CD4-positive, alpha-beta T cell (primary cell): Measurements from ENCODE around the gene GABRB1. TPM values are rescaled to one million over a fixed set of nuclear protein-coding genes. Genes with fewer than 3 reads are reported as not detected.

Experiments
- ATAC-seq: fragments of 200-7000 bp; cut with Tn5 transposase; one replicate; pipeline ENCODE4 v1.10.0; 2022; ENCODE audit warnings: mild to moderate bottlenecking; ENCODE audit not compliant: poor library complexity
- CTCF ChIA-PET: fragments of 350-600 bp; sonication (Branson Sonifier 250); formaldehyde crosslinking; loops from one replicate; lab custom pipeline; 2021; ENCODE audit warnings: antibody characterized with exemption, inconsistent platforms; lab: Charles Lee
- POLR2A ChIA-PET: fragments of 350-600 bp; sonication (Branson Sonifier 250); formaldehyde crosslinking; loops from one replicate; lab custom pipeline; 2021; ENCODE audit warnings: antibody characterized with exemption, inconsistent platforms; lab: Charles Lee
- DNase-seq, 14 experiments: peaks; one replicate each; pipeline ENCODE4 v3.0.0-alpha.2; 2013 to 2020; ENCODE audit warnings: mixed read lengths in 2 of 14
- H3K27ac ChIP-seq, 2 donors: one replicate each; pipeline versions ENCODE4 v1.5.1 to v1.7.0; 2013; ENCODE audit warnings: low read length in 2 of 2, low read depth in 1 of 2, mild to moderate bottlenecking in 1 of 2
- H3K27me3 ChIP-seq, 2 experiments: 1 replicate in 1 of 2; 2 replicates in 1 of 2; pipeline versions ENCODE4 v1.6.1 to v1.7.0; 2013; ENCODE audit warnings: low read length in 2 of 2, control low read depth in 1 of 2, mild to moderate bottlenecking in 1 of 2, moderate library complexity in 1 of 2; ENCODE audit not compliant: insufficient read depth in 2 of 2, control insufficient read depth in 1 of 2
- H3K36me3 ChIP-seq: one replicate; pipeline ENCODE4 v1.6.1; 2013; ENCODE audit warnings: low read length, control low read depth; ENCODE audit not compliant: insufficient read depth
- H3K4me1 ChIP-seq: one replicate; pipeline ENCODE4 v1.6.1; 2013; ENCODE audit warnings: low read length, control low read depth; ENCODE audit not compliant: insufficient read depth
- H3K4me3 ChIP-seq: one replicate; pipeline ENCODE4 v1.5.1; 2013; ENCODE audit warnings: mild to moderate bottlenecking, low read length, moderate library complexity
- H3K9me3 ChIP-seq, 2 experiments: 1 replicate in 1 of 2; 2 replicates in 1 of 2; pipeline versions ENCODE4 v1.6.1 to v1.7.0; 2013; ENCODE audit warnings: low read length in 2 of 2, mild to moderate bottlenecking in 2 of 2, control low read depth in 1 of 2, moderate library complexity in 1 of 2; ENCODE audit not compliant: control insufficient read depth in 1 of 2, insufficient read depth in 1 of 2
- H3K27ac Mint-ChIP-seq: one replicate; pipeline ENCODE4 v1.8.0; 2020; ENCODE audit warnings: mixed read lengths
- H3K27me3 Mint-ChIP-seq: one replicate; pipeline ENCODE4 v1.8.0; 2021; ENCODE audit warnings: mixed read lengths
- H3K36me3 Mint-ChIP-seq: one replicate; pipeline ENCODE4 v1.8.0; 2021; ENCODE audit warnings: low read depth, mixed read lengths
- H3K4me1 Mint-ChIP-seq: one replicate; pipeline ENCODE4 v1.8.0; 2021; ENCODE audit warnings: low read depth, mixed read lengths
- H3K4me3 Mint-ChIP-seq: one replicate; pipeline ENCODE4 v1.8.0; 2020; ENCODE audit warnings: mild to moderate bottlenecking, mixed read lengths
- H3K9me3 Mint-ChIP-seq: one replicate; pipeline ENCODE4 v1.8.0; 2020; ENCODE audit warnings: mixed read lengths
- CTCF ChIP-seq: fragments of 200-600 bp; IDR thresholded peaks from one replicate; pipeline ENCODE4 v1.8.0; 2022; ENCODE audit warnings: antibody characterized with exemption, mild to moderate bottlenecking
- intact Hi-C, 2 experiments: fragments of 100-400 bp; cut with DNase I in 1 of 2; cut with micrococcal nuclease in 1 of 2; formaldehyde crosslinking; loops; one replicate each; pipeline versions ENCODE4 v1.15.1 to v1.9.0; 2023 to 2025; cut with DNase I, micrococcal nuclease
- total RNA-seq, 174 experiments: library from RNA in 2 of 174; stranded (reverse) in 2 of 174; gene quantifications; one replicate each; pipeline ENCODE4 v1.2.3 and lab custom pipeline; 2021 to 2026

GABRB1 gene
- total RNA-seq, 2 experiments from 2014 or later, result not detected

- peaks cover 0 to 3% of the 10 kb centered on the region in 2 experiments for H3K27me3 ChIP-seq
- Mint-ChIP-seq H3K4me1 (no peaks in the 10 kb centered on the region), H3K4me3 (no peak overlapping the region), H3K27me3 (peaks cover 4% of the 10 kb centered on the region), H3K36me3 (no peaks in the 10 kb centered on the region), H3K9me3 (peaks cover 5% of the 10 kb centered on the region), H3K27ac (no peak overlapping the region)
- ChIA-PET CTCF (no interaction called here), POLR2A (no interaction called here)
- no peaks in the 10 kb centered on the region for H3K36me3 ChIP-seq
- intact Hi-C loops, result no loop called here
- no peak for DNase-seq
- no peaks in the 10 kb centered on the region for H3K9me3 ChIP-seq
- no peak overlapping the region for H3K4me3 ChIP-seq
- TF ChIP-seq CTCF, result no peak
- no peak for ATAC-seq
- no peak overlapping the region for H3K27ac ChIP-seq
- H3K4me1 ChIP-seq, result no peaks in the 10 kb centered on the region
Observed at GRCh38 chr4:47167081-47168035, 136.0 kb downstream of the GABRB1 start.

- H3K9me3 Mint-ChIP-seq, result no peaks in the 10 kb centered on the region
Observed at GRCh38 chr4:47184083-47184482, 152.7 kb downstream of the GABRB1 start.

GRCh38 chr4:47185761-47186160 lies 154.4 kb downstream of the GABRB1 start:
- H3K36me3 Mint-ChIP-seq, result no peaks in the 10 kb centered on the region
- H3K4me3 ChIP-seq, result no peak overlapping the region
- no peaks in the 10 kb centered on the region for H3K36me3 ChIP-seq
- H3K9me3 Mint-ChIP-seq, result no peaks in the 10 kb centered on the region
- intact Hi-C loops, result no loop called here
- no peaks in the 10 kb centered on the region for H3K4me1 Mint-ChIP-seq
- no peak overlapping the region for H3K27ac ChIP-seq
- POLR2A ChIA-PET, result no interaction called here
- TF ChIP-seq CTCF, result no peak
- no peaks in the 10 kb centered on the region for H3K4me1 ChIP-seq
- H3K4me3 Mint-ChIP-seq, result no peak overlapping the region
- ATAC-seq (no peak), DNase-seq (no peak)
- H3K27ac Mint-ChIP-seq, result no peak overlapping the region
- H3K27me3 Mint-ChIP-seq, result peaks cover 21% of the 10 kb centered on the region
- no peaks in the 10 kb centered on the region for H3K27me3 ChIP-seq
- CTCF ChIA-PET, result interaction anchor here (1.1 kb wide), 1 partner anchor 23 kb away, joined by 3 read pairs; no protein-coding TSS in a partner anchor
- H3K9me3 ChIP-seq, result no peaks in the 10 kb centered on the region

More at GRCh38 chr4:47184083-47184482, 152.7 kb downstream of the GABRB1 start:
- Histone ChIP-seq H3K4me1 (no peaks in the 10 kb centered on the region), H3K4me3 (no peak overlapping the region), H3K9me3 (no peaks in the 10 kb centered on the region), H3K36me3 (no peaks in the 10 kb centered on the region), H3K27me3 (no peaks in the 10 kb centered on the region), H3K27ac (no peak overlapping the region)
- peaks cover 21% of the 10 kb centered on the region for H3K27me3 Mint-ChIP-seq
- CTCF ChIA-PET, result no interaction called here
- DNase-seq, result no peak
- no peak for TF ChIP-seq CTCF
- H3K27ac Mint-ChIP-seq, result no peak overlapping the region
- no peak overlapping the region for H3K4me3 Mint-ChIP-seq
- H3K4me1 Mint-ChIP-seq, result no peaks in the 10 kb centered on the region
- ATAC-seq, result no peak
- no peaks in the 10 kb centered on the region for H3K36me3 Mint-ChIP-seq
- intact Hi-C loops, result no loop called here
- POLR2A ChIA-PET, result no interaction called here
